ENCODE measurements around the gene ERO1A.
"Not testable (repeated sequence)": the region's sequence is repeated elsewhere in the genome, so short reads cannot be mapped to it uniquely, and the experiment has no call there.

Gene ERO1A

GRCh38 chr14:52695481-52696091, at the start of gene ERO1A:
ERO1A (minus strand) TSS chr14:52695558; CDS start chr14:52695481, 77 bp downstream.
- DNase-seq, result peak; percentile 75 to 92 (median 92)

- no peak for DNase-seq
These were observed 46.5 kb upstream of the ERO1A start for GRCh38 chr14:52741865-52742264.

- no peak for DNase-seq
These were observed 45.4 kb upstream of the ERO1A start for GRCh38 chr14:52740751-52741150.

DNA sequence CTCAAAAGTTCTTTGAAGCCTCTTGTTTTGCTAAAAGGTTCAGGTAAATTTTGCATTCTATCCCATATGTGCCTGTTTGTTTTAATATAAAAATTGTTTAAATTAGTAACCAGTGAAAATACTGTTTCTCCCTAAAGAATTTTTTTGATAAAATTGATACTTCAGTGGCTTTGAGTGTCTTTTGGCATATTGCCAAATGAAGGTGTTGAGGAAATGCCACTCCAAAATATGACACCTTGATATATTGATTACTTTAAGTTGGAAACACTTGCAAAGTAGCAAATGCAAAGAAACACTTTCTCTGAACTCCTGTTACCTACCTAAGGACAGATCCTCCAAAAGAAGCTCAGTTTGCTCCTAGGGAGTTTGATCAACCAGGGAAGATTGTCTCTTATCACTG, 43.1 kb upstream of the ERO1A start:
- peak in 1 of 3 experiments; percentile 63 for DNase-seq

DNA sequence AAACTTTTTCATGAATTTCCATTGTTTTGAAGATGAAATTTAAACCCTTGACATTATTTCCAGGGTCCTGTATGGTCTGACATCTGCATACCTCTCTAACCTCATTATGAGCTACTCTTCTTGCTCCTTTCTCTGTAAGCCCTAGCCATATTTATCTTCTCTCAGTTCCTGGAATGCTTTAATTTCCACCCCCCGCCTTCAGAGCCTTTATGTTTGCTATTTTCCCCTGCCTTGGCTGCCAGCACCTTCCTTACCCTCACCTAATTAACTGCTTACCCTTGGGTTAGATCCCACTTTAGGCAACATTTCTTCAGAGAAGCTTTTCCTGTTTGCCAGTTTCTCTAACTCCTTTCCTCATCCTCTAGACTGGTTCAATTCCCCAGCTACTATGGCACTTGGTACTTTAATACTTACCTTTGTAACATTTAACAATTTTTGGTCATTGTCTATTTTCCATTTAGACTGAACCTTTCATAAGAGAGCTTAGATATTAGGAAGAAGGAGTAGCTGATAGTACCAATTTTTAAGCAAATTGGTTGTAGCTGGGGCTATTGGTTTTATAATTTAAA, 40.6 kb upstream of the ERO1A start:
- no peak for DNase-seq

DNA sequence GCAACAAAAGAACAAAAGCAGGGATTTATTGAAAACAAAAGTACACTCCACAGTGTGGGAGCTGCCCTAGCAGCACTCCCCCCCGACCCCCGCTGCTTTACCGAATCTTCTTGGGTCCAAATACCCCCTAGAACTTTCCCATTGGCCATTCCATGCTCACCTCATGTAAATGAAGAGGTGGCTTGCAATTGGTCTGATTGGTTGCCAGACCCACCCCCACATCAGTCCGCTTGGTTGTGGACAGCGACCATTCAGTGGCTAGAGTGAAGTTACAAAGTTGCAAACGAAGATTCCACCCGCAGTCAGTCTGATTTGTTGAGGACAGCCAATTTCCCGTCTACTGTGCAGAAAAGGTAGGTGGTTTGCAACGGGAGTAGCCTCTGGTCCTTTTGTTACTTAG, 38.5 kb upstream of the ERO1A start:
- DNase-seq, result no peak

- DNase-seq, result peak in 1 of 3 experiments; percentile 90
These were observed 35.4 kb upstream of the ERO1A start for GRCh38 chr14:52730709-52731111.

DNA sequence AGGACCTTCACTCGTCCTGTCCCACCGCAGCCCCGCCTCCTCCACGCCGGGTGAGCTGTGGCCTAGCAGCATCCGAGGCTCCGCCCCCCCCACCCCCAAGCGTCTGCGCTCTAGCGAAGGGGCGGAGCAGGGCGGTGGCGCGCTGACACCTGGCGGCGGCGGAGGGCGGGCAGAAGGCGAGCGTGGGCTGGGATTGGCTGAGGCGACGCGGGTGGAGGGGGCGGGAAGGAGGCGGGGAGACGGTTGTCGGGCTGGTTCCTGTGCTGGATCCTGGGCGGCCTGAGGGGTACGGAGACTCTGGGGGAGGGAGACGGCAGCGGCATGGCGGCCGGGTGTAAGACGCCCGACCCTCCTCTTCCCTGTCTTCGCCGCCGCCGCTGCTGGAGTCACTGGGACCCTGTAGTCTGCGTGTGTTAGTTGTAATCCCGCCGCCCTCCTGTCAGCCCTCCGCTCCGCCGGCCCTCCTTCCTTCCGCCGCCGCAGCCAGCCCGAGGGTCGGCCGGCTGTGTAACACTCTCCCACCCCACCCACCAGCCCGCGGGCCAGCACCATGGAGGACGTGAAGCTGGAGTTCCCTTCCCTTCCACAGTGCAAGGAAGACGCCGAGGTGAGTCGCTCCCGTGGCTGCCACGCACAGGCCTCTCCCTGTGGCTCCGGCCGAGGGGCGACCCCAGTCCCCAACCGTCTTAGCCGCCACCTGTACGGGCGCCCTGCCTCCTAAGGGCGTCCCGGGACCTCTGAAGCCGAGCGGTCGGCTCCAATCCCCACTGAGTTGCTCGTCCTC, 34.8 kb upstream of the ERO1A start, which contains the start of gene STYX:
TSS of gene STYX (plus strand) at position 242 of the 784 bp plus-strand sequence. CDS start at position 551, 309 bp downstream.
- DNase-seq, result peak; percentile 99 to 100 (median 100)

GRCh38 chr14:52729585-52729924, 34.2 kb upstream of the ERO1A start:
- no peak for DNase-seq

DNA sequence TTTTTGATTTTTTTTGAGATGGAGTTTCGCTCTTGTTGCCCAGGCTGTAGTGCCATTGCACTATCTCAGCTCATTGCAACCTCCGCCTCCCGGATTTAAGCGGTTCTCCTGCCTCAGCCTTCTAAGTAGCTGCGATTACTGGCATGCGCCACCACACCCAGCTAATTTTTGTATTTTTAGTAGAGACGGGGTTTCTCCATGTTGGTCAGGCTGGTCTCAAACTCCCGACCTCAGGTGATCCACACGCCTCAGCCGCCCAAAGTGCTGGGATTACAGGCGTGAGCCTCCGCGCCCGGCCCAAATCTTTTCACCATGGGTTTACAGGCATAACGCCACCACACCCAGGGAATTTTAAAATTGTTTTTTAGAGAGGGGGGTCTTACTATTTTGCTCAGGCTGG, 33.7 kb upstream of the ERO1A start:
- DNase-seq, result not testable (repeated sequence)

GRCh38 chr14:52727509-52727908, 32.2 kb upstream of the ERO1A start:
- not testable (repeated sequence) for DNase-seq

DNA sequence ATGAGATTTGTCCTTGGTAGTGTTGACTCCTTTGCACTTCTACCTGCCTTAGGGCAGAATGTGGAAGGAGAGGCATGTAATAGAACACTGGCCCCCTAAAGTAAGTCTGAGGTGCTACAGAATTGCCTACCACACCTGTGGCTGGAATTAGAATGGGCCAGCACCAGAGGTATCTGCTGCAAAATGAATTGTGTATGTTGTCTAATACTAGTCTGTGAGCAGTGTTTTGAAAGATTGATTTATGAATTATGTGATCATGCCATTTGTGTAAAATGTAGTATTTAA, 28.9 kb upstream of the ERO1A start:
- DNase-seq, result no peak

DNA sequence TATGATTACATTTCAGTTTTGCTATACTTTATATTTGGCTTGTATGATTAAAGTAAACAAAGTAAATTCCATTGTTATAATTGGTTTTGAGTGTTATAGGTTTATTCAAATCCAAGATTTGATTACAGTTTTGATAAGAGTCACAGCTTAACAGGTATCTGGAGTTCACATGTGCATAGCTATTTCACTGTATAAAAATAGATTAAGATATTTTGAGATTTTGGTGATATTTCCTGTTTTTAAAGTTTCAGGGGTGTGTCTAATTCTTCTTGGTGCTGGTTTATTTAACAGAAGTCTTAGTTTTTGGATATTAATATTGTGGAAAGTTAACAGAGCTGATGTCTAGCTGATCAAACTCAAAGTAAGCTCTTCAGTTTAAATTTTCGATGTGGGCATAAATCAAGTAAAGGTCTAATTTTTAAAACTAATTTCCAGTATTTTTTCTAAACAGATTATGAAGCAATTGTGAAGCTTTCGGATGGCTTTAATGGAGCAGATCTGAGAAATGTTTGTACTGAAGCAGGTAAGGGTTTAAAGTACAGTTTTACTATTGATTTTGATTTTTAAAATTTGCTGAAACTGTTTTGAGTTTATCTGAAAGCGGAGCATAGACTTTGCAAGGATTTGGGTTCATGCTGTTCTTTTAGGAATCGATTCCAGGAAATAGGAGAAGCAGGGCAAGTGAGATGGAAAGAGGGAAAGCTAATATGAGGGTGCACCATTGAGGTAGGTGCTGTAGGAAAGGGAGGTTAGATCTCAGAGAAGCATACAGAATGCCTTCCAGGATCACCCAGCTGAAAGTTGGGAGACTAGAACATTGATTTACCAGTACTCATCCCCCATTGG, 28.4 kb upstream of the ERO1A start:
- DNase-seq, result no peak

GRCh38 chr14:52716155-52716554, 20.8 kb upstream of the ERO1A start:
- no peak for DNase-seq

GRCh38 chr14:52711666-52712065, 16.3 kb upstream of the ERO1A start:
- DNase-seq, result no peak

DNA sequence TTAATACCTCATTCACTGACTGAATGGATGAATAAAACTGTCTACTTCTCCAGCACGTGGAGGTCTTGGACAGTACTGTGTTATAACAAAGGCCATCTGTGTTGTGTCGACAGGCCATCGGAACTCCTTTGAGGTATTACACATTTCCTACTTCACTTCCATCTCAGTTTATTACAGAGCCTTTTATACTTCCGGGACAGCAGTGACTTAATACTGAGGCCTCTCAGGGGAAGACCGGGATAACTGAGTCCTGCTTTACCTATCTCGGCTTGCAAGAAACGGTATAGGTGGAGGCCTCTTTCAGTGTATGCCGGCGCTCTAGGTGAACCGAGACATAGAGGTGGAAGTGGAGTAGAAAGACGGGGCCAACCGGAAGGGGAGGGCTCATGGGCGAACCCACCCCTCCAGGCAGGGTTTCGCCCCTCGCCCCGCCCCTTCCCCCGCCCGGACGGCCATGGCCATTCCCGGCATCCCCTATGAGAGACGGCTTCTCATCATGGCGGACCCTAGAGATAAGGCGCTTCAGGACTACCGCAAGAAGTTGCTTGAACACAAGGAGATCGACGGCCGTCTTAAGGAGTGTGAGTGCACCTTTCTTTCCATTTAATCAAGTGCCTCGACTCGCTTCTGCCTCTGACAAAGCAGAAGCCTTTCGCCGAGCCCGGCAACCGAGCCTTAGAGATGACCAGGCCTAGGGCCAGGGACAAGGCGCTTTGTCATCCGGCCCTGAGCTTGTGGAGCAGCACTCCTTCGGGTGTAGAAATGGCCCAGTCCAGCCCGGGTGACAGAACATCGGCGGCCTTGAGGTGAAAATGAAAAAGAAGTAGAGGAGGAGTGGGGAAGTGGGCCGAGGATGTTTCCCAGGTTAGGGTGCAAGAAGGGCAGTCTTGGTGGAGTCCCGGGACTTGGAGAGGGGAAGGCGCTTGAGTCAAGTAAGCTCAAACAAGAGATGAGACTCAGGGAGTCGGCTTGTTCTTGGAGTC, 11.7 kb upstream of the ERO1A start, which contains the start of gene PSMC6:
TSS of gene PSMC6 (plus strand) at position 477 of the 983 bp plus-strand sequence. CDS start at position 497, 20 bp downstream.
- peak; percentile 93 to 100 (median 100) for DNase-seq

DNA sequence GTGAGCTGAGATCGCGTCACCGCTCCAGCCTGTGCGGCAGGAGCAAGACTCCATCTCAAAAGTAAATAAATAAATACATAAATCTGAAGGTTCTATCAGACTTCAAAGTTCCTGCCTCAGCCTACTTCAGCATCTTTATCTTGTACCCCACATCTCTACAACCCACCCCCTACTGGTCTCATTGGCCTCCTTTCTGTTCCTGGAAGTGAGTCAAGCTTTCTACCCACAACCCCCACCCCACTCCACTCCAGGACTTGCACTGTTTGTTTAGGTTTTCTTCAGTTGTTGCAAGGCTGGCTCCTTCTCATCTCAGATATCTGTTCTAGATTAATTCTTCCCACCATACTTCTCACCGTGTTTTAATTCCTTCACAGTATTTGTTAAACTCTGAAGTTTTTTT, 10.9 kb upstream of the ERO1A start:
- peak in 1 of 3 experiments; percentile 68 for DNase-seq

DNA sequence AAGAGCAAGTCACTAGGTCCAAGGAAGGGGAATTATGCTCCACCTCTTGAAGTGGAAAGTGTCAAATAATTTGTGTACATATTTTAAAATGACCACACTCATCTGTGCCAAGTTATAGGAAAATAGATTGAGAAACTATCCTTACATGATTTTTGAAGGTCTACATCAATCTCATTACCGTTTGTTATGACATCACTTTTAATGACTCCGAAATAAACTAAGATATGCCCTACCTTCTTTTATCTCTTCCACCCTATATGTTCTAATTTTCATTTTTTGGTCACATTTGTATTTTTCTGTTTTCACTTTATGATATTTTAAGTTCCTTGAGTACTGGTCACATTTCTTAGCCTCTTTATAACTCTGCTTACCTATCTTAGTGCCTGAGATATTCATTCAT, 8.3 kb upstream of the ERO1A start:
- no peak for DNase-seq

DNA sequence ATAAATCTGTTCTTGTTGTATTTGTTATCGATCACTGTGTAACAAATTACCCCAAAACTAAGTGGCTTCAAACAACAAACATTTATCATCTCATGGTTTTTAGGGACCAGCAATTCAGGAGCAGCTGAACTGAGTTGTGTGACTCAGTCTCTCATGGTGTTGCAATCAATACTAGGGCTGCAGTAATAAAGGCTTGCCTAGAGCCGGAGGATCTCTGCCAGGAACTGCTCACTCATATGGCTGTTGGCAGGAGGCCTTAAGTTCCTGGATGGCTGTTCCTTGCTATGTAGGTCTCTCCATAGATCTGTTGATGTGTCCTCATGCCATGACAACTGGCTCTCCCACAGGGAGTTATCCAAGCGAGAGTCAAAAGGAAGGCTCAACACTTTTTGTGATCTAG, 7.9 kb upstream of the ERO1A start:
- DNase-seq, result no peak

- DNase-seq, result no peak
These were observed 5.9 kb upstream of the ERO1A start for GRCh38 chr14:52701223-52701622.

GRCh38 chr14:52700701-52701172, 5.4 kb upstream of the ERO1A start:
- DNase-seq, result peak in 1 of 3 experiments; percentile 50
